Activated T-cell treated with anti-CD3 and anti-CD28 coated beads, Interleukin-2, amount 50 U/mL, for 1 hour (primary cell): Measurements from ENCODE around the gene ZNF292.
"Not testable (repeated sequence)": the region's sequence is repeated elsewhere in the genome, so short reads cannot be mapped to it uniquely, and the experiment has no call there.

Experiments used
- DNase-seq: peaks from one replicate; pipeline ENCODE4 v3.0.0-alpha.2; 2020

Gene ZNF292

DNA sequence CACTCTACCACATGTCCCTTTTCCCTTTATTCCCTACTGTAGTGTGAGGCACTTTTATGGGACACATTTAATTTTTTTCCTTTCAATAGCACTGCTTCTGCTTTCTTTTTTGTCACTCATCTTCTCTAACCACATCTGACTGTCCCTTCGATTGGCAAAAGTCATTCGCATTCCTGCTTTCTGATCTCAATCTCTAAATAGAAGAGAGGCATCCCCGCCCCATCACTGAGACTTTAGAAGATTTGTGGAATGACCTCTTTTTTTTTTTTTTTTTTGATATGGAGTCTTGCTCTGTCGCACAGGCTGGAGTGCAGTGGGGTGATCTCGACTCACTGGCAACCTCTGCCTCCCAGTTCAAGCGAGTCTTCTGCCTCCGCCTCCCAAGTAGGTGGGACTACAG is 9.1 kb downstream of the ZNF292 start:
- DNase-seq, result no peak

DNA sequence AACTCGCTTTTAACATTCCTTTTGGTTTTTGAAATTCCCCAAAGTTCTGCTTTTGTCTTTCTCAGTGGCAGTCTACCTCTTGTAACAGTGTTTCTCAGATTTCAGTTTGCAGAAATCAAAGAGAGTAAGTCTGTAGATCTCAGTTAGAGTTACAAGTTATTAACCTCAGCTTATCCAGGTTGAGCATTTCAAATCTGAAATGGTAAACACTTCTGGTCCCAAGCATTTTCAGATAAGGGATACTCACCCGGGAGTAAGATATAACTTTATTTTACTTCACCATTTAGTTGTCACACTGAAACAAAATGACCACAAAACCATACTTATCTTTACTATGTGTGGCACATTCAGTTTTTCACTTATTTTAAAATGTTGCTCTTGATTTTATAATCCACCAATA is 9.8 kb downstream of the ZNF292 start:
- no peak for DNase-seq

DNA sequence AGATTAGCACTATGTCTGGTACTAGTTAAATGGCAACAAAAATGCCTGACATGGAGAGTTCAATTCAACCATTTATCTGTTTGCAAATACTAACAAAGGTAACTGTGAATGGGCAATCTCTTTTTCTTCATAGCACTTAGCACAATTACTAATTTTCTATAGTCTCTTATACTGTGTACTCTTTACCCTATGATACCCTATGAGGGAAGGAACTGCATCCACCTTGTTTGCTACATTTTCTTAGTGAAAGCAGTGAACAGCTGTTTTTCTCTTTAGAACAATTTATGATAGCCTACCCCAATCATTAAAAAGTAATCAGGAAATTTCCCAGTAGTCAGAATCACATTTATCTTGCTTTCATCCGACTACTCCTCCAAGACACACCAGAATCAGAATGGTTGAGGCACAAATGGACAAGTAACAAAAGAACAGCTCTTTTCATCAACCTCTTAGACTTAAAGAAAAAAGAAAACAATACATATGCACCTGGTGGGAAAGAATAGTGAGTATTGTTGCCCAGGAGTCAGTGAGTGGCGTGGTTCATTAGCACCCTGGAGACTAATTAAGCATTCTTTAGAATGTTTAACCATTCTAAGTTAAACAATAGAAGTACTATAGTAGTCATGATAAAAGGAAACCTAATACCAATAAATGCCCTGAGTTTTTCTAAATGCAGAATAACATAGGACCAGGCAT is 16.7 kb downstream of the ZNF292 start:
- no peak for DNase-seq

DNA sequence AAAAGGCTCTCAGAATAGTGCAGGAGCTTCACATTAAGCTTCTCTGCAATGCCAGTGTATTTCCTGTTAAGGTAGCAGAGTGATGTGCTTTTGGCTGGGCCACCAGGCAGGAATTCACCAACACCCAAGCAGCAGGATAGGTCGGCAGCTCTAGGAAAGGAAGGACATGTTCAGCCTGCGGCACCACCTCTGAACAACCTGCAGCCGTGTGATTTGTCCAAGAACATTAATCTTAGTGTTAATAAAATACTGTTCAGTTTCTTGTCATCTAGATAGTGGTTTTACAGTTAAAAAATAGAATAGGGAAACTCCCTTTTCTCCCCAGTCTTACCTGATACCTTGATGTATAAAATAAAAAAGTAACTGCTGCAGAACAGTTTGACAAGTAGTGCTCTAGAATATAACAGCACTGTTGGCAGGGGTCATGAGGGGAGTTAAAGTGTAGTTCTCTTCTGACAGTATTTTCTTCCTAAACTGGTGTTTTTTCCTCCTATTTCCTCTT is 18.8 kb downstream of the ZNF292 start:
- no peak for DNase-seq

DNA sequence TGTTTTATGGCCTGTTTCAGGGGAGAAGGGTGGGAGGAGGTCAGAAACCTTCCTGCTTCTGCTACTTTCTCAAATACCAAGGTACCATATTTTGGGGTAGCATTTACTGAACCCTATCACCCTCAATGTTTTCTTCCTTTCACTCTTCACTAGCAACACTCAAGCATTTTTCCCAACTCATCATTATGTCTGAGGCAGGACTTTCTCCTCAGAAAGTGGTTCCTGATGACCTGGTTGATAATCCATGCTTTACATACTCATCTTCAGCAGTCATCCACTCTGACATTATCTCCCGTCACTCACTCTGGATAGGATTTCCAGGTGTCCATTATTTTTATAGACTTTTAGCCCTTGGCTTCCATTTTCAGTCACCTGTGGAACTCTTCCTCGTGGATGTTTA is 21.1 kb downstream of the ZNF292 start:
- no peak for DNase-seq

DNA sequence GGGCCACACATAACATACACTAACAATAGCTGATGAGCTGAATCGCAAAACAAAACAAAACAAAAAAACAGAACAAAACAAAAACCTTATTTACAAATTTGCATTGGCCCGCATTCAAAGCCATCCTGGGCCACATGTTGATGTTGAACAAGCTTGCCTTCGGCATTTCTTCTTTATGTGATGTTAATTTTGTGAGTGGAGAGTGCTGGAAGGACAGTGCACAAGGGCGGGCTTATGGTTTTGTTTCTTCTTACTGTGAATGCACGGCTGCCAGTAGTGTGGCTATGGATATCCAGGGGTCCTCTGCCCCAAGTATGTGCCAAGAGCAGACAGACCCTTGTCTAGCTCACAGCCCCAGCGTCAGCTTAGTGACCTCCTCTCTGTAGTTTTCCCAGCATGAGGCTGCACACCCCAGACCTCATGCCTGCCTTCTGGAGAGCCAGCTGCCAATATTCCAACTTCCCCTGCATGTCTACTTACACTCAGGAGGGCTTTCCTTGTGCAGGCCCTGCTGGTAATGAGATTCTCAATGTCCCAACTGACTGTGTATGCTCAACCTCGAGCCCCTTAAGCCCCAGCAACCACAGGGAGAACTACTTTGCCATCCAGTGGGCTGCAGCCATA is 24.9 kb downstream of the ZNF292 start:
- no peak for DNase-seq

DNA sequence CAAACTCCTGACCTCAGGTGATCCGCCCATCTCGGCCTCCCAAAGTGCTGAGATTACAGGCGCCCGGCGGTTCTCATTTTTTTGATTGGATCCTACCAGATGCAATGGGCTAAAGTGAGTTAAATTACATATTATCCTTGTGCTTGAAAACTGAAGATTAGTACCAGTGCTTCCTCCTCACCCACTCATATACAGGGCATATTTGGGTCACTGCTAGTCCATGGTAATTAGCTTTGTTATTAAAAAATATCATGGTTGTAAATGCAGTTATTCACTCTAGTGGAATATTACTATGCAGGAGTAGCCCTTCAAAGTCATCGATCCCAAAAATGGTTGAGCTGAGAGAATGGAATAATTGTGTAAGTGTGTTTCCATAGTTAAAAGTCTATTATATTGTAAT is 26.5 kb downstream of the ZNF292 start:
- no peak for DNase-seq

DNA sequence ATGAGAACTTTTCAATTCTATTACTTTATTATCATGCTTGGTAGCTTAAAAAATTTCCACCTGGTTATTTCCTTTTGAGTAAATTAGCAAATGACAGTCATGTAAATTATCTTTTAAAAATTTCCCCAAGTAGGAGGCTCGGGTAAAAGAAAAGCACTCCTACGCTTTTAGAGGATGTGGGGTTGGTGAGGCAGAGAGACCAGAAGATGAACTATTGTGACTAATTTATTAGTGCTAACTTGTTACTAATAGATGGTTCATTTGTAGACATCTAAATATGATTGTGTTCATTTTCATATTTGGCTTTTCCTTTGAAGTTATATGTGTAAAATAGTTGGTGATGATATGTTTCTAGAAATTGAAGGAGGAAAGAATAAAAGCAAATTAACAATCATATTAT is 27.0 kb downstream of the ZNF292 start:
- no peak for DNase-seq

DNA sequence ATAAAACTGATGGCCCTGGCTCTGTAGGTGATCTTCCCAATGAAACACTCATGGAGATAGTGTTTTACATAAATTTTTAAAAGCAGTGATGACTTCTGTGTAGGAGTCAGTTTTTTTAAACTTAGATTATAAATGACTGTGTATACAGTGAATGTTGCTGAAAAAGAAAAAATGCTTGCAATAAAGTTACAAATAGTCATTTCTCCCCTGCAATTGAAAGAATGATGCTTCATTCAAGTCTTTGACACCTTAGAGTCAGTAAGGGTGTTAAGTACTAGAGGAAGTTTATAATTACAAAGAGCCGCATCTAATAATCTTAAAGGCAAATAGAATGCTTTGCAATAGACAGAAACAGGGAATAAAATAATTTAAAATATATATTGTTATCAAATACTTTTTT is 27.6 kb downstream of the ZNF292 start:
- no peak for DNase-seq

DNA sequence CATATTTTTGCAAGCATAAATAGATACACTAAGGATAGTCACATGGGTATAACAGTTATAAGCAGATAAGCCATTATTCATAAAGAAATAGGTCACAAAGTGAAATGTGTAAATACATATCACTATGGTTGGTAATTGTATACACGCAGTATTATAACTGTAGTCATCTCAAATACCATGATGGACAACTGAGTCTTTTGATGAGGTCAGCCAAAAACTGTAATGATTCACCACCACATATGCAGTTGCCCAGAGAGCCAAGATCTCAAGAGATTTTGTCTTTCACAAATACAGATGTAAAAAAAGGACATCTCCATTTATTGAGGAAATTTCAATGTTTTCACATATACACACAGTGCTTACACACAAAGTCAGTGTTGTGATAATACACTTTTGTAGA is 28.3 kb downstream of the ZNF292 start:
- DNase-seq, result no peak

DNA sequence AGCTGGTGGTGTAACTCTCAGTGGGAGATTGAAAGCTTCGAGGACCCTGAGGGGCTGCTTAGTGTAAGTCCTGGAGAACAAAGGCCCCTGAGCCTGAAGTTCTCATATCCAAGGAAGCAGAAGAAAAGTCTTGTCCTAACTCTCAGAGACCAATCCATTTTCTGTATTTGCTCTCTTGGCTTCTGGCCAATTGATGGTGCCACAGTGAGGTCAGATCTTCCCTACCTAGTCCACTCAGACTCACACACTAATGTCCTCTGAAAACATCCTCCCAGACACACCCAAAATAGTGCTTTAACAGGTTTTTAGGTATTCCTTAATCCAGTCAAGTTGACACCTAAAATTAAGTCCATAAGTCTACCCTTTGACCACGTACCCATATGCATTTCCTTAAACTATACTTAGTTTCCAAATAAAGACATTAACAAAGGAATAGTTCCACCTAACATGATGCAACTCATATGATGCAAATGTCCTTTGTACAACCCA is 29.4 kb downstream of the ZNF292 start:
- no peak for DNase-seq

DNA sequence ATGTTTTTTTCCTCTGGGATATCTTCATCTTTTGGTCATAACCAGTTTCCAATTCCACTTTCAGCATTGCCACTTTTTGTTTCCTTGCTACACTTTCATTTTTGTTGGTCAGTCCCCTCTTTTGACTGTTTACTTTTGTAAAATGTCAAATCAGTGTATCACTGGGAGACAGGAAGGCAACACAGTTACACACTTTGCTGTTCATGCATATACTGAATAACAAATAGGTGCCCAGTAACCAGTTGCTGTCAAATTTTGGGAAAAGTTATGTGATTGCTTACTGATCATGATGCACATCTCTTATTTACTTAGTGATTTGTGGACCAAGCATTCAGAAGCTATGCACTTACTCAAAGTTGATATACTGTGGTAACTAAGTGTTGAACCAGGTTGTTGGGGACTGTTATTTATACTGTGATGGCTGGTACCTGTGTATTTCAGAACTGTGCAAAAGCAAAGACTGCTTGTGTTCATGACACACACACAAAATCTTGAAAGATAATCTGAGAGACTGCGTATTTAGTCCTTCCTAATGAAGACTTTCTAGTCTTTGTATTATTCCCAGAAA is 41.0 kb downstream of the ZNF292 start:
- no peak for DNase-seq

DNA sequence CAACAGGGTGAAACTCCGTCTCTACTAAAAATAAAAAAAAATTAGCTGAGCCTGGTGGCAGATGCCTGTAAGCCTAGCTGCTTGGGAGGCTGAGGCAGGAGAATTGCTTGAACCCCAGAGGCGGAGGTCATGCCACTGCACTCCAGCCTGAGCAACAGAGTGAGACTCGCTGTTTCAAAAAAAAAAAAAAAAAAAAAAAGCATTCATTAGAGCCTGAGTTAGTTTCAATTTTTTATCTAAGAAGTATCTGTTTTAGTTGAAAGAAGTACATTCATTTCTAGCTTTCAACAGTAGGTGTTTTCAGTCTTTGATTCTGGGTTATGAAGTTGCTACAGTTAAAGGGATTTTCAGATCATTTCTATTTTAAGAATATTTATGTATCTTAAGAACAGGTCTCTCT is 42.2 kb downstream of the ZNF292 start:
- DNase-seq, result no peak

DNA sequence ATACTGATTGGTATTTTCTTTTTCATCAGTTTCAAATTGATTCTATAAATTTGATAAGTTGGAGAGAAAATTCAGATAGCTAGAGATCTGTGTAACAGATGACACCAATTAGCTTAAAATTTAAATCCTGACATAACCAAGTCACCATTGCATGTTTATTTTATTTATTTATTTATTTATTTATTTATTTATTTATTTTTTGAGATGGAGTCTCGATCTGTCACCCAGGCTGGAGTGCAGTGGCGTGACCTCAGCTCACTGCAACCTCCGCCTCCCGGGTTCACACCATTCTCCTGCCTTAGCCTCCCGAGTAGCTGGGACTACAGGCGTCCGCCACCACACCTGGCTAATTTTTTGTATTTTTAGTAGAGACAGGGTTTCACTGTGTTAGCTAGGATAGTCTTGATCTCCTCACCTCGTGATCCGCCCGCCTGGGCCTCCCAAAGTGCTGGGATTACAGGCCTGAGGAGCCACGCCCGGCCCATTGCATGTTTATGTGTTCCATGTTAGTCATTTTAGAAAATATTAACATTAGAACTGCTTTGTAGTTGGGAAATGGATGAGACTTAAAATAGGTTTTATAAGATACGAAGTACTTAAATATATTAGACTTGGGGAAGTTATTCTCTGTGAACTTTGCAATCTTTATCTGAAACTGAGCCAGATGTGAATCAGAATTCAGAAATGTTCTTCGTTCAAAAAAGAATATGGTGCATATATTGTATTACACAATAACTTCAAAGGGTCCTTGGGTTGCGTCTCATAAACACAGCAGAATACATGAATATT is 42.9 kb downstream of the ZNF292 start:
- DNase-seq, result not testable (repeated sequence)

DNA sequence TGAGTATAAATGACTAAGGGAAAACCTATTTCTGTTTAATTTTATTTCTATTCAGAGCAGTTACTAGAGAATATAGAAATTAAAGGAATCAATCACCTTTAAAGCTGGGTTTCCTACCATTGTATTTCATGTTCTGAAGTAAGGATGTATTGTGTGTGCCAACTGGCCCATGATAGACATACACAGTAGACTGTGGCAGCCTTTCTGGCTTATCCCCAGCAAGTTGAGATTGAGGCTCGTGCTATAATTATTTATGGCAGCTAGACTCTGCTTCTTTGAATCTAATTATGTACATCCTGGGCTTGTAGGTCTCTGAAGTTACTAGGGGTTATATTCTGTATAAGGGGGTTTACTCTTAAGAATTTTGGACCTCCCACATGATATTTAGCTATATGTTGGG is 44.4 kb downstream of the ZNF292 start:
- DNase-seq, result no peak

DNA sequence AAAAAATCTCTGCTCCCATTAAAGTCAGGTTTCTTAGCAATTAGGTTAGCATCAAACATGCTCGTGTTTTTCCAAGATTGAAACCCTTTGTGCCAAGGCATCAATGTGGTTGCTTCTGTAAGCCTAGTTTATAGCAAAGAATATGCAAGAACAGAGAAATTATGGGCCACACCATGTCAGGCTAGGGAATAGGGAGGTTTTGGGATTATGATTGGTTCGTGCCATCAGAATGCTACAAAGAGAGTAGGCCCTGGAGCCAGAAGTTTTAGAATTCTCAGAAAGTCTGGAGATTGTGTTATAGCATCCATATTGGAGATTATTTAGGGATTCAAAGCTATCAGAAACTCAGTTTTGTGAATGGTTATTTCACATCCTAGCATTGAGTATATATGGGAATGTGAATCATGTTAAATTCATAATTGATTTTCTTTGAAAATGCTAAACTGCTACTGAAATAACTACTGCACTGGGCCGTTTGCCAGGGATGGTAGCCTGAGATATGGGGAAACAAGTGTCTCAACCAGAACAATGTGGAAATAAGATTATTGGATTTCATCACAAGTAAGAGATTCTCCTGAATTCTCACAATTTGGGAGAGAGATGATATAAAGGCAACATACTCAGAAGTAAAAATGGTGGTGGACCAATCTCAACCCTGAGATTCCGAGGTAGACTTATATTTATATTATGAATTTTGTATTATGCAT is 45.3 kb downstream of the ZNF292 start:
- no peak for DNase-seq

DNA sequence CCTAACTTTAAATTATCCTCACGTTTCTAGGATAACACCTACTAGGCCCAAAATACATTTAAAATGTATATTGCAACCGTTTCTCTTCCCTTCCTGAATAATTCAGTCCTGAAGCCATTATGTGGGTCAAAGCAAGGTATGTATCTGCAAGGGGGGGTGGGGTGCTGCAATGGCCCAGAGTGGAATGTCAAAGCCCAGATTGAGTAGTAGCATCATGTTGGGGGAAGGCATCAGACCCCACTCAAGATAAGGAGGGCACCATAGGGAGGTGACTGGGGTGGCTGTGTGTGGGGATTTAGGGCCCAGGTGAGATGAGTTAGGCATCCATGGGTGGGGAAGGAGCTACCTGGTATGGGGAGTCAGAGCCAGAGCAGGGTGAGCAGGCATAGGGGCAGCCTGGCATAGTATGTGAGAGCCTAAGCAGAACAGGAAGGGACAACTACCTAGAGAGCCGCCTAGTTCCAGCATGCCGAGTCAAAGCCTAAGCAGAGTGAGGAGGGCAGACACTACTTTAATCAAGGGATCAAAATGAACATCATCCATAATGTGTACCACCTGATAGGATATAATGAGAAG is 48.2 kb downstream of the ZNF292 start:
- DNase-seq, result no peak

DNA sequence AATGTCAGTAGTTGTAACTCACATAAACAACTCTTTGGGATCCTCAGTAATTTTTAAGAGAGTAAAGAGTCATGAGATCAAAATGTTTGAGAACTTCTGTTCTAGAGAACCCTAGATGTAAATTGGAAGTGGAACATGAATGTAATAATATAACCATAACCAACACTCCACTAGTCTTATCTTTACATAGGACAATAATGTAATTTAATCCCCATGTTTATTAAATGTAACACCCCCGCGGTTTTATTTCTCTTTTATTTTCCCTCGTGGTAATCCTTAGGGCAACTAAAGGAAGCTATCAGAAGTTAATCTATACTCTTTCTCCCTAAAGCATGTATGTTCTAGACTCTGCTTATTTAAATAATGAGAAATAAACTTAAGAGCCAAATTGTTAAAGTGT is 54.4 kb downstream of the ZNF292 start:
- no peak for DNase-seq

DNA sequence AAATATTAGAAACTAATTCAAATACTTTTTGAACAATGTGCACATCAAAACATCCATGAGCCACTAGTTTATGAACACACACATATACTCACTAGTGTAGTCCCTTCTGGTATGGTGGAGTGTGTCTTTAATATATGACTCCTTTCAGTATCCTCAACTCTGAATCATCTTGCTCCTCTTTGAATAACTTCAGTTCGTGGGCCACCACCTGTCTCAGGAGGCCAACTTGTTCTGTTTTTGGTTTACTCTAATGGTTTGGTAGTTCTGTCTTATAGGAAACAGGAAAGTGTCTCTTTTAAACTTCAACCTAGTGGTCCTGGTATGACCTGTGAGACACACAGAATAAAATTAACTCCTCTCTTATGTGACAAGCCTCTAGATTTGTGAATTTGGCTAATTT is 55.6 kb downstream of the ZNF292 start:
- DNase-seq, result no peak

DNA sequence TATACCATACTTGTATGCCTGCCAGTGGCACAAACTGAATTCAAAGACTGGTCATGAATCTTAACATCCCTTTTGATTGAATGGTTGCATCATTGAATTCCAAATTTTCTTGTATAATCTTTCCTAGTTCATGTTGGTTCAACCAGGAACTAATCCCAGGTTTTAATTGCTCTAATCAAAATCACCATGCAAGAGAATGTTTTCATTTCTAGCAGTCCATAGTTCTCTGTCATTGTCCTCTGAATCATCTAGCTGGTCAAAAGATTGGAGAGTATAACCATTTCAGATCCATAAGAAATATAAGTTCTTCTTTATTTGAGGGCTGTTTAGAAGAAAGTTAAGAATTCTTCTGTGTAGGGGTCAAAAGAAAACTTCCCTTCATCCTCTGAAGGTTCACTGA is 57.2 kb downstream of the ZNF292 start:
- DNase-seq, result no peak

DNA sequence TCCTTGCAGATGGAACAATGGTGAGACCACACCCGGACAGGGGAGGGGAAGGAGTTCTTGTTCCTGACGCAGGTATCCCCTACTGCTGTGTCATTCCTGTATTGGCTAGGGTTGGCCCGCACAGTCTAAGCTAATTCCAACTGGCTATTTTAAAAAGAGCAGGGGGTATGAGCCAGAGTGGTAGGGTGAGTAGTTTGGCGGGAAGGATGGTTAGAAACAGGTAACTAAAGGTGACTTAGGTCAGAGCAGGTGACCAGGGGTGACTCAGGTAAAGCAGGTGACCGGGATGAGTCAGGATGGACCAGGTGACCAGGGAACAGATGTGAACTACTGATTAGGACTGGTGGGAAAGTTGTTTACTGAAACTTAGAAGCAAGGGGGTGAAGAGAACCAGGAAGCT is 58.0 kb downstream of the ZNF292 start:
- no peak for DNase-seq

DNA sequence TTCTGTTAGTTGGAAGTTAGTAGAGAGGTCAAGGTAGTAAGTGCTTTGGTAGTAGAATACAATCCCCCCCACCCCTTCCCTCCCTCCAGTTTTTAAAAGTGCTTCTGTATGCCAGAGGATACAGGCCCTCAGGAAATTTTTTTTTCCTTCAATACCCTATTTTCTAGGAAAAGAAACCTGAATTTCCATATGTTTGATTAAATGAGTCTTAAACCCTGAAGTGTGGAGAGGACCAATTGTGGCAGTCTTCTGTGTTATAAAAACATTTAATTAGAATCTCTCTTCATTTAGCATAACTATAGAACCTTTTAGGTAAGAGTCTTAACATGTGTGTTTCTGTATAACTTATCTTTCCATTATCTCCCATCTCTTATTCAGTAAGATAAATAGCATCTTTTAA is 59.5 kb downstream of the ZNF292 start:
- DNase-seq, result no peak

DNA sequence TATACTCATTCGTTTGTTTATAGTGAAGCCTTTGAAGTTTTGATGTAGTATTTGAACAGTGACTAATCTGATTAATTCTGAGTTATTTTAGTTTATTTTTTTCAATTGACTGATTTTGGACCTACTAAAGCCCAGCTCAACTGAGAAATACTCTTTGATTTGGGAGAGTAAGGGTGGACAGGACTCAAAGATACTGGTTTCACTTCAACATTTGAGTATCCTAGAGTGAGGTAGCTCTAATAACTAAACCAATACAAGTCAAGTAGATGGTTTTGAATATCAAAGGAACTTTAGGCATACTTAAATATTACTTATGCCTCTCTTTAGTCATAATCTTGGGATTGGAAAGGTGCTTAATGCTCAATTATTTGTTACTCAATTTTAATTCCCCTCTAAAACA is 65.6 kb downstream of the ZNF292 start:
- no peak for DNase-seq
